HepG2 (cell line): ENCODE results near the gene CRYGA. TPM values are rescaled to one million over a fixed set of nuclear protein-coding genes. Genes with fewer than 3 reads are reported as not detected.

Experiments used
- ATF6 ChIP-seq: sonication (generic); formaldehyde crosslinking; conservative IDR thresholded peaks from 2 replicates; pipeline ENCODE4 v1.4.0; 2020; ENCODE audit warnings: missing genetic modification reagents
- ELF1 ChIP-seq: sonication (generic); formaldehyde crosslinking; IDR thresholded peaks from 2 replicates; pipeline ENCODE4 v1.4.0; 2020; ENCODE audit warnings: missing genetic modification reagents
- ETS1 ChIP-seq: sonication (generic); formaldehyde crosslinking; IDR thresholded peaks from 2 replicates; pipeline ENCODE4 v1.4.0; 2020; ENCODE audit warnings: missing genetic modification reagents
- MAFG ChIP-seq: sonication (generic); formaldehyde crosslinking; IDR thresholded peaks from 2 replicates; pipeline ENCODE4 v1.5.1; 2020; ENCODE audit warnings: mild to moderate bottlenecking, missing genetic modification reagents
- NBN ChIP-seq: fragments of 450-650 bp; conservative IDR thresholded peaks from 2 replicates; pipeline ENCODE4 v1.6.1; 2017
- NCOR1 ChIP-seq: fragments of 200-600 bp; sonication (generic); IDR thresholded peaks from 2 replicates; pipeline ENCODE4 v1.7.0; 2017; ENCODE audit warnings: antibody characterized with exemption, low read length, borderline replicate concordance
- NFKBIZ ChIP-seq: IDR thresholded peaks from 2 replicates; pipeline ENCODE4 v1.6.1; 2018; ENCODE audit warnings: missing genetic modification reagents, missing compliant biosample characterization
- NFRKB ChIP-seq: fragments of 450-650 bp; IDR thresholded peaks from 2 replicates; pipeline ENCODE4 v1.6.1; 2017
- NRL ChIP-seq: sonication (generic); formaldehyde crosslinking; IDR thresholded peaks from 2 replicates; pipeline ENCODE4 v1.5.0; 2020; ENCODE audit warnings: missing genetic modification reagents, mild to moderate bottlenecking, moderate library complexity, borderline replicate concordance
- PAWR ChIP-seq: sonication (generic); formaldehyde crosslinking; IDR thresholded peaks from 2 replicates; pipeline ENCODE4 v1.4.0; 2020; ENCODE audit warnings: missing genetic modification reagents, mild to moderate bottlenecking, borderline replicate concordance
- PITX1 ChIP-seq: sonication (generic); formaldehyde crosslinking; IDR thresholded peaks from 2 replicates; pipeline ENCODE4 v1.5.1; 2020; ENCODE audit warnings: mild to moderate bottlenecking, missing genetic modification reagents
- RNF219 ChIP-seq: sonication (generic); formaldehyde crosslinking; IDR thresholded peaks from 2 replicates; pipeline ENCODE4 v1.5.0; 2020; ENCODE audit warnings: mild to moderate bottlenecking, missing genetic modification reagents
- SP2 ChIP-seq: sonication (generic); formaldehyde crosslinking; IDR thresholded peaks from 2 replicates; pipeline ENCODE4 v1.5.1; 2020; ENCODE audit warnings: mild to moderate bottlenecking, missing genetic modification reagents
- TARDBP ChIP-seq: sonication (generic); formaldehyde crosslinking; IDR thresholded peaks from 2 replicates; pipeline ENCODE4 v1.8.0; 2022; ENCODE audit warnings: mild to moderate bottlenecking, missing genetic modification reagents
- polyA plus RNA-seq, 8 experiments: library from polyadenylated mRNA; depleted of rRNA in 3 of 8; stranded (reverse) in 7 of 8; unstranded in 1 of 8; fragments of >200 nt; fragmentation: Illumina TruSeq in 4 of 8; extraction: Trizol in 4 of 8; gene quantifications; 2 replicates each; pipeline versions ENCODE4 v1.2.1 to v1.2.3, GENCODE V29; 2011 to 2016; ENCODE audit warnings: low read depth in 4 of 8, missing spikeins in 1 of 8, mixed read lengths in 1 of 8; ENCODE audit not compliant: insufficient read depth in 1 of 8
- total RNA-seq, 5 experiments: library from RNA; depleted of rRNA; stranded (reverse); fragments of >200 nt; fragmentation: Illumina TruSeq; extraction: Trizol; gene quantifications; 2 replicates each; pipeline ENCODE4 v1.2.3, GENCODE V29; 2016; ENCODE audit warnings: low read depth in 1 of 5
- TF ChIP-seq, protein P1 (sequence below), 2 experiments: sonication (generic) in 1 of 2; formaldehyde crosslinking in 1 of 2; IDR thresholded peaks; 2 replicates each; pipeline versions ENCODE4 v1.4.0 to v1.6.1; 2018 to 2020; ENCODE audit warnings: missing genetic modification reagents in 2 of 2, borderline replicate concordance in 1 of 2, low read depth in 1 of 2, mild to moderate bottlenecking in 1 of 2, missing biosample characterization in 1 of 2
- TF ChIP-seq, protein P2 (sequence below): sonication (generic); formaldehyde crosslinking; IDR thresholded peaks from 2 replicates; pipeline ENCODE4 v1.8.1; 2023; ENCODE audit warnings: mild to moderate bottlenecking, missing genetic modification reagents, borderline replicate concordance
- TF ChIP-seq, protein P3 (sequence below): sonication (generic); formaldehyde crosslinking; IDR thresholded peaks from 2 replicates; pipeline ENCODE4 v1.8.1; 2022; ENCODE audit warnings: low read depth, mild to moderate bottlenecking, missing genetic modification reagents
- TF ChIP-seq, protein P4 (sequence below): sonication (generic); IDR thresholded peaks from 2 replicates; pipeline ENCODE4 v1.6.1; 2016; ENCODE audit warnings: low read depth, borderline replicate concordance

CRYGA gene
- total and polyA plus RNA-seq, 2 of the 13 experiments (the other 11 are each of a cell fraction or from before 2014, with no cell fraction given) = not detected

DNA sequence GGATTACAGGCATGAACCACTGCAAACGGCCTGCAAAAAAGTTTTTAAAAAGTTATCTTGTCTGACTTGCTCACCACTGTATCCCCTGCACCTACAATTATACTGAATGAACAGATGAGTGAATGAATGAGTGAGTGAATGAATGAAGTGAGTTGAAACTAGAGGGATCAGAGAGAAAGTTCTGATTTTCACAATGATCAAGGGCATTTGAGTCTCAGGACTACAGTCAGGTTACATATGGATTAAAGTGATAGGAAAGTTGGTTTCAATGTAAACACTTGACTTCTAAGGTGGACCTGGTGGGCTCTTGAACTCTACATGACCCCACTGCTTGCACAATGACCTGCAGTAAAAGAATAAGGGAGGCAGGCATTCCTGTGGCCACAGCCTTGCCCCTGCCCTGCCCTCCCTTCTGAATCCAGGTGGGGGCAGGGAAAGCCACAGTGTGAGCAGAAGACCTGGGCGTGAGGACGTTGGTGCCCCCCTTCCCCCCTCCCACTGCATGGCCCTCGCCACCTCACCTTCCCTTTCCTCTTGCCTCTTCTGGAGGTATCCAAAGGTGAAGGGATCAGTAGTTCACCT, 15.7 kb upstream of the CRYGA start (continued):
- TF ChIP-seq MAFG = no peak
- no peak for TF ChIP-seq NFRKB
- TF ChIP-seq ATF6 = no peak
- no peak for TF ChIP-seq ETS1 (CRISPR knock-in tag)
- TF ChIP-seq ELF1 (CRISPR knock-in tag) = no peak
- TF ChIP-seq, protein P1, sequence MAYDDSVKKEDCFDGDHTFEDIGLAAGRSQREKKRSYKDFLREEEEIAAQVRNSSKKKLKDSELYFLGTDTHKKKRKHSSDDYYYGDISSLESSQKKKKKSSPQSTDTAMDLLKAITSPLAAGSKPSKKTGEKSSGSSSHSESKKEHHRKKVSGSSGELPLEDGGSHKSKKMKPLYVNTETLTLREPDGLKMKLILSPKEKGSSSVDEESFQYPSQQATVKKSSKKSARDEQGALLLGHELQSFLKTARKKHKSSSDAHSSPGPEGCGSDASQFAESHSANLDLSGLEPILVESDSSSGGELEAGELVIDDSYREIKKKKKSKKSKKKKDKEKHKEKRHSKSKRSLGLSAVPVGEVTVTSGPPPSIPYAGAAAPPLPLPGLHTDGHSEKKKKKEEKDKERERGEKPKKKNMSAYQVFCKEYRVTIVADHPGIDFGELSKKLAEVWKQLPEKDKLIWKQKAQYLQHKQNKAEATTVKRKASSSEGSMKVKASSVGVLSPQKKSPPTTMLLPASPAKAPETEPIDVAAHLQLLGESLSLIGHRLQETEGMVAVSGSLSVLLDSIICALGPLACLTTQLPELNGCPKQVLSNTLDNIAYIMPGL (CRISPR knock-in tag; IDR thresholded peaks at IDR 0.05; ENCODE audit: borderline replicate concordance in 1 of 2, low read depth in 1 of 2) = no peak
- peak; percentile 60 for TF ChIP-seq TARDBP (CRISPR knock-in tag)
- TF ChIP-seq, protein P2, sequence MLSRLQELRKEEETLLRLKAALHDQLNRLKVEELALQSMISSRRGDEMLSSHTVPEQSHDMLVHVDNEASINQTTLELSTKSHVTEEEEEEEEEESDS (CRISPR knock-in tag) = no peak
- no peak for TF ChIP-seq RNF219 (CRISPR knock-in tag)
- no peak for TF ChIP-seq NRL (CRISPR knock-in tag)
- TF ChIP-seq, protein P3, sequence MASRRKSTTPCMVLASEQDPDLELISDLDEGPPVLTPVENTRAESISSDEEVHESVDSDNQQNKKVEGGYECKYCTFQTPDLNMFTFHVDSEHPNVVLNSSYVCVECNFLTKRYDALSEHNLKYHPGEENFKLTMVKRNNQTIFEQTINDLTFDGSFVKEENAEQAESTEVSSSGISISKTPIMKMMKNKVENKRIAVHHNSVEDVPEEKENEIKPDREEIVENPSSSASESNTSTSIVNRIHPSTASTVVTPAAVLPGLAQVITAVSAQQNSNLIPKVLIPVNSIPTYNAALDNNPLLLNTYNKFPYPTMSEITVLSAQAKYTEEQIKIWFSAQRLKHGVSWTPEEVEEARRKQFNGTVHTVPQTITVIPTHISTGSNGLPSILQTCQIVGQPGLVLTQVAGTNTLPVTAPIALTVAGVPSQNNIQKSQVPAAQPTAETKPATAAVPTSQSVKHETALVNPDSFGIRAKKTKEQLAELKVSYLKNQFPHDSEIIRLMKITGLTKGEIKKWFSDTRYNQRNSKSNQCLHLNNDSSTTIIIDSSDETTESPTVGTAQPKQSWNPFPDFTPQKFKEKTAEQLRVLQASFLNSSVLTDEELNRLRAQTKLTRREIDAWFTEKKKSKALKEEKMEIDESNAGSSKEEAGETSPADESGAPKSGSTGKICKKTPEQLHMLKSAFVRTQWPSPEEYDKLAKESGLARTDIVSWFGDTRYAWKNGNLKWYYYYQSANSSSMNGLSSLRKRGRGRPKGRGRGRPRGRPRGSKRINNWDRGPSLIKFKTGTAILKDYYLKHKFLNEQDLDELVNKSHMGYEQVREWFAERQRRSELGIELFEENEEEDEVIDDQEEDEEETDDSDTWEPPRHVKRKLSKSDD (CRISPR knock-in tag) = peak; percentile 36; the same call in 1 of the 2 replicates
- TF ChIP-seq NCOR1 = 0 out of 2 replicates have a peak, but pooled peaks have one; percentile 21
- no peak for TF ChIP-seq PAWR (CRISPR knock-in tag)
- peak; percentile 48; the same call in 1 of the 2 replicates for TF ChIP-seq PITX1
- no peak for TF ChIP-seq SP2 (CRISPR knock-in tag)
- TF ChIP-seq NFKBIZ (CRISPR knock-in tag) = no peak
- no peak for TF ChIP-seq NBN
- TF ChIP-seq, protein P4, sequence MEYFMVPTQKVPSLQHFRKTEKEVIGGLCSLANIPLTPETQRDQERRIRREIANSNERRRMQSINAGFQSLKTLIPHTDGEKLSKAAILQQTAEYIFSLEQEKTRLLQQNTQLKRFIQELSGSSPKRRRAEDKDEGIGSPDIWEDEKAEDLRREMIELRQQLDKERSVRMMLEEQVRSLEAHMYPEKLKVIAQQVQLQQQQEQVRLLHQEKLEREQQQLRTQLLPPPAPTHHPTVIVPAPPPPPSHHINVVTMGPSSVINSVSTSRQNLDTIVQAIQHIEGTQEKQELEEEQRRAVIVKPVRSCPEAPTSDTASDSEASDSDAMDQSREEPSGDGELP = no peak
